Transverse colon (tissue), 4 donors: ENCODE results near the gene PPP5C. TPM values are rescaled to one million over a fixed set of nuclear protein-coding genes. Genes with fewer than 3 reads are reported as not detected.
"Not testable (repeated sequence)": the region's sequence is repeated elsewhere in the genome, so short reads cannot be mapped to it uniquely, and the experiment has no call there.

Experiments
- DNase-seq: peaks from one replicate; pipeline ENCODE4 v3.0.0-alpha.2; 2019
- H3K27ac ChIP-seq, 4 donors: fragments of 200-600 bp; sonication (generic); 2 replicates each; pipeline ENCODE4 v1.5.1; 2016 to 2018; ENCODE audit warnings: inconsistent platforms in 4 of 4
- H3K27me3 ChIP-seq: fragments of 200-600 bp; sonication (generic); 2 replicates; pipeline ENCODE4 v1.5.1; 2017; ENCODE audit warnings: inconsistent platforms
- H3K36me3 ChIP-seq, 4 donors: fragments of 200-600 bp; sonication (generic); 2 replicates each; pipeline ENCODE4 v1.5.1; 2017 to 2019; ENCODE audit warnings: inconsistent platforms in 4 of 4
- H3K4me1 ChIP-seq, 4 donors: fragments of 200-600 bp; sonication (generic); 2 replicates each; pipeline ENCODE4 v1.5.1; 2017 to 2020; ENCODE audit warnings: inconsistent platforms in 4 of 4
- H3K4me3 ChIP-seq, 4 donors: fragments of 200-600 bp; sonication (generic); 1 replicate in 1 of 4; 2 replicates in 3 of 4; pipeline versions ENCODE4 v1.5.1 to v1.6.1; 2017 to 2019; ENCODE audit warnings: inconsistent platforms in 4 of 4
- H3K9me3 ChIP-seq, 2 donors: fragments of 200-600 bp; sonication (generic); 2 replicates each; pipeline ENCODE4 v1.5.1; 2017 to 2019; ENCODE audit warnings: inconsistent platforms in 2 of 2
- CTCF ChIP-seq, 5 experiments: fragments of 200-600 bp in 3 of 5; fragments of 450-650 bp in 2 of 5; sonication (generic) in 3 of 5; IDR thresholded peaks; 1 replicate in 2 of 5; 2 replicates in 3 of 5; pipeline ENCODE4 v1.5.1; 2016 to 2017; ENCODE audit warnings: antibody characterized with exemption in 5 of 5, inconsistent platforms in 3 of 5, mild to moderate bottlenecking in 2 of 5, moderate library complexity in 1 of 5
- EP300 ChIP-seq: sonication (generic); formaldehyde crosslinking; IDR thresholded peaks from one replicate; pipeline ENCODE4 v1.6.1; 2017; ENCODE audit warnings: antibody characterized with exemption, low read depth
- POLR2A ChIP-seq: fragments of 450-650 bp; IDR thresholded peaks from one replicate; pipeline ENCODE4 v1.6.1; 2016; ENCODE audit warnings: antibody characterized with exemption, mild to moderate bottlenecking, moderate library complexity
- POLR2AphosphoS5 ChIP-seq, 3 donors: sonication (generic); formaldehyde crosslinking; IDR thresholded peaks; one replicate each; pipeline ENCODE4 v1.6.1; 2016; ENCODE audit warnings: antibody characterized with exemption in 3 of 3
- WGBS, 2 donors: methylation state at CpG; one replicate each; pipeline ENCODE4 v1.1.5; 2018; ENCODE audit warnings: low coverage in 1 of 2; 5-methylcytosine and 5-hydroxymethylcytosine counted together
- in situ Hi-C, 4 donors: fragments of 200-750 bp; cut with MboI; loops; one replicate each; pipeline versions ENCODE4 v1.15.0 to v1.15.1; 2017; ENCODE audit warnings: low sequenced_read_pairs in 3 of 4, low pct_ligation_motif_present in 1 of 4, low pct_unique_long_range_greater_than_20kb in 1 of 4
- intact Hi-C: fragments of 100-400 bp; cut with DNase I; formaldehyde crosslinking; loops from one replicate; pipeline ENCODE4 v1.15.1; 2023; ENCODE audit warnings: low total_unique reads
- total RNA-seq, 4 donors: library from RNA; depleted of rRNA; stranded (reverse); fragments of >200 nt; gene quantifications; one replicate each; pipeline ENCODE4 v1.1.0, GENCODE V29; 2016

PPP5C gene
- total RNA-seq, 4 donors from 2014 or later: 78.8 to 132 (median 96.8) TPM

- peaks cover 0 to 26% (median 18%) of the 10 kb centered on the region in 4 donors for H3K4me1 ChIP-seq
- no peak for TF ChIP-seq EP300
- peak; percentile 63 to 81 (median 70) for TF ChIP-seq POLR2AphosphoS5 (IDR thresholded peaks at IDR 0.05)
- no peak for TF ChIP-seq CTCF (IDR thresholded peaks at IDR 0.05)
- TF ChIP-seq POLR2A: peak; percentile 48
- peak within 1 kb of the TSS; percentile 13 to 42 (median 23) for H3K4me3 ChIP-seq
- peak within 1 kb of the TSS; percentile 48 to 76 (median 58) for H3K27ac ChIP-seq
- peaks cover 96% of the 10 kb centered on the region for H3K27me3 ChIP-seq
- H3K36me3 ChIP-seq: no peaks in the 10 kb centered on the region
- H3K9me3 ChIP-seq: no peaks in the 10 kb centered on the region
- intact Hi-C loops (no loop called here), in situ Hi-C loops (no loop called here)
- 33 to 80% methylated on average over 3 to 31 of the region's 46 CpGs for whole genome bisulfite sequencing, 2 donors
- DNase-seq: peak; percentile 57
These were observed 66.6 kb downstream of the PPP5C start, which contains the start of gene CCDC8 for GRCh38 chr19:46413262-46414031. Gene CCDC8 (minus strand): TSS chr19:46413564. CDS start chr19:46412810, 754 bp downstream.

DNA sequence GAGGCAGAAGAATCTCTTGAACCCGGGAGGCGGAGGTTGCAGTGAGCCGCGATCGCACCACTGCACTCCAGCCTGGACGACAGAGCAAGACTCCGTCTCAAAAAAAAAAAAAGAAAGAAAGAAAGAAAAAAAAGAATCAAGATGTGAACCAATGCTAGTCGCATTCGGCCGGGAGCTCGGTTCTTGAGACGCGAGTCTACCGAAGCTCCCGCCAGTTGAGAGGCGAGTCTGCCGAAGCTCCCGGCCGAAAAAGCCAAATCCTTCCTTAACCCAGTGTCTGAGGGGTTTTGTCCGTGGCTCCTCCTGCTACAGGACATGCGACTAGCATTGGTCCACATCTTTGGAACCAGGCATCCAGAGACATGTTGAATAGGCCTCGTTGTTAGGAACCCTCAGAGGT lies 68.0 kb downstream of the PPP5C start:
- H3K4me1 ChIP-seq: peaks cover 0 to 22% (median 16%) of the 10 kb centered on the region in 4 donors
- DNase-seq, intact Hi-C loops, H3K4me3 ChIP-seq, H3K27ac ChIP-seq, H3K36me3 ChIP-seq, H3K9me3 ChIP-seq, in situ Hi-C loops: not testable (repeated sequence)
- WGBS, 2 donors: 92 to 95% methylated on average over 17 to 22 of the region's 22 CpGs
- H3K27me3 ChIP-seq: peaks cover 87% of the 10 kb centered on the region

DNA sequence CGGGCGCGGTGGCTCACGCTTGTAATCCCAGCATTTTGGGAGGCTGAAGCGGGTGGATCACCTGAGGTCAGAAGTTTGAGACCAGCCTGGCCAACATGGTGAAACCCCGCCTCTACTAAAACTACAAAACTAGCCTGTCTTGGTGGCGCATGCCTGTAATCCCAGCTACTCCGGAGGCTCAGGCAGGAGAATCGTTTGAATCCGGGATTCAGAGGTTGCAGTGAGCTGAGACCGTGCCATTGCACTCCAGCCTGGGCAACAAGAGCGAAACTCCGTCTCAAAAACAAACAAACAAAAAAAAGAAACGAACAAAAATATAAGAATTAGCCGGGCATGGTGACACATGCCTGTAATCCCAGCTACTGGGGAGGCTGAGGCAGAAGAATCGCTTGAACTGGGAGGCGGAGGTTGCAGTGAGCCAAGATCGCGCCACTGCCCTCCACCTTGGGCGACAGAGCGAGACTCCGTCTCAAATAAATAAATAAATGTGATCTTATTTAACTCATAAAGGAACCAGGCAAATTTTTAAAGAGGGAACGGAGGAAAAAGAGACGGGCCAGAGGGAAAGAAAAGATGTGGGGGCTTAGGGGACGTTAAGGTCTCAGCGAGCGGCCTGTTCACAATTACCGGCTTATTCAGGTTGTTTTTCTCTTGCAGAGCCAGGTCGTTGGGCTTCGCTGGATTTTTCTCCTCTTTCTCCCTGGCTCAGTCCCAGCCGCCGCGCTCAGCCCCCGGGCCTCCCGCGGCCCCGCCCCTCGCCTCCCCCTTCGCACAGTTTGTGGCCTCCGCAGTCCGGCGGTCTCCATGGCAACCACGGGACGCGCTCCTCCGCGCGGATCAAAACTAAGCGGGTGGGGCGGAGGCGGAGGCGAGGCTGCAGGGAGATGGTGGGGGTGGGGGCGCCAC lies 69.2 kb downstream of the PPP5C start:
- peaks cover 0 to 22% (median 16%) of the 10 kb centered on the region in 4 donors for H3K4me1 ChIP-seq
- H3K27ac ChIP-seq: peak overlapping the region; percentile 45 to 62 (median 54)
- H3K36me3 ChIP-seq, in situ Hi-C loops, intact Hi-C loops, H3K9me3 ChIP-seq: not testable (repeated sequence)
- DNase-seq: peak; percentile 67
- H3K4me3 ChIP-seq: peak overlapping the region in 3 of 4 donors; percentile 4 to 33 (median 22)
- WGBS, 2 donors: 0 to 26% methylated on average over 7 to 42 of the region's 53 CpGs
- H3K27me3 ChIP-seq: peaks cover 78% of the 10 kb centered on the region

GRCh38 chr19:46420056-46420455 lies 73.2 kb downstream of the PPP5C start:
- Histone ChIP-seq H3K4me1 (peaks cover 0 to 14% (median 10%) of the 10 kb centered on the region in 4 donors), H3K4me3 (no peak overlapping the region), H3K27ac (no peak overlapping the region), H3K27me3 (peaks cover 61% of the 10 kb centered on the region), H3K36me3 (no peaks in the 10 kb centered on the region), H3K9me3 (no peaks in the 10 kb centered on the region)
- no peak for DNase-seq
- TF ChIP-seq CTCF (IDR thresholded peaks at IDR 0.05): no peak
- TF ChIP-seq EP300: no peak
- TF ChIP-seq POLR2AphosphoS5 (IDR thresholded peaks at IDR 0.05): no peak
- no peak for TF ChIP-seq POLR2A
- intact Hi-C loops: no loop called here
- WGBS, 2 donors: 67 to 80% methylated on average over 2 to 7 of the region's 7 CpGs
- in situ Hi-C loops: no loop called here

GRCh38 chr19:46422344-46422743 lies 75.5 kb downstream of the PPP5C start:
- intact Hi-C loops: no loop called here
- 50% methylated on average over 2 of the region's 2 CpGs; no CpG with 5 or more reads in 1 of the 2 donors for WGBS, 2 donors
- no peak overlapping the region for H3K27ac ChIP-seq
- no peak overlapping the region for H3K4me3 ChIP-seq
- in situ Hi-C loops: no loop called here
- H3K9me3 ChIP-seq: no peaks in the 10 kb centered on the region
- no peak for DNase-seq
- peaks cover 61% of the 10 kb centered on the region for H3K27me3 ChIP-seq
- TF ChIP-seq POLR2A (no peak), CTCF (IDR thresholded peaks at IDR 0.05) (no peak), POLR2AphosphoS5 (IDR thresholded peaks at IDR 0.05) (no peak), EP300 (no peak)
- H3K36me3 ChIP-seq: no peaks in the 10 kb centered on the region
- peaks cover 3 to 14% (median 11%) of the 10 kb centered on the region in 4 donors for H3K4me1 ChIP-seq
